ENCODE measurements around the gene LPA.
"Not testable (repeated sequence)": the region's sequence is repeated elsewhere in the genome, so short reads cannot be mapped to it uniquely, and the experiment has no call there.

Gene LPA

DNA sequence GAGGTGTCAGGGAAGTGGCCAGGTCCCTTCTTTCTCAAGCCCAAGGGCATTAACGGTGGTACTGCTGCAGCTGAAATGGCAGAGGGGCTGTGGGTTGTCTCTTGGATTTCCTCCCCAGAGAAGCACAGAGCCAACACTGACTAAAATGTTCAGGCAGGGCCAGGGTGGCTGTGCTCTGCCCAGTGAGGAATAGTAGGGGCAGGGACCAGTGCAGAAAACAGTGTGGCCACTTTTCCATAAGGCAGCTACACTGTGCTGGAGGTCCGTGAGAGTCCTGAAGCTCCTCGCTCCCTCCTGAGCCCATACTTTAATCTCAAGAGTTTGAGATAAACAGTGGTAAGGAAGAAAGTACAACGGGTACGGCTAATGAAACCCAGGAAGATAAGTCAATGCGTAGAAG lies 4.5 kb downstream of the LPA start:
- no peak for DNase-seq

DNA sequence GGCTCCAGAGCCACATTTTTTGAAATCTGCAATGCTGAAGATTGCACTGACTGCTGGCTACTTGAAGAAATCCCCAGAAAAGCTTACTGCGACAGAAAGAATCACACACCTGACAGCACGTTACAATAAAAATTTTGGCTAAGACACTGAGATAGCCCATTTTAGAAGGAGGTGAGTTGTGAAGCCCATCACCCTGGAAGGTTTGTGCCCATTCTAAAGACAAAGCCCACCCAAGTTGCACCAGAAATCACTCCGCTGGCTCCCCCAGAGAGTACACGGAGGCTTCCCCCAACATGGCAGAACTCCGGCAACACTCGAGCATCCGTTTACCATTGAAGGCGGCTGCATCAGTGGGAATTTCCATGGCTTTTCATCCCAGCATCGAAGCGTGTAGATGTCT lies 29.4 kb downstream of the LPA start:
- DNase-seq = no peak

DNA sequence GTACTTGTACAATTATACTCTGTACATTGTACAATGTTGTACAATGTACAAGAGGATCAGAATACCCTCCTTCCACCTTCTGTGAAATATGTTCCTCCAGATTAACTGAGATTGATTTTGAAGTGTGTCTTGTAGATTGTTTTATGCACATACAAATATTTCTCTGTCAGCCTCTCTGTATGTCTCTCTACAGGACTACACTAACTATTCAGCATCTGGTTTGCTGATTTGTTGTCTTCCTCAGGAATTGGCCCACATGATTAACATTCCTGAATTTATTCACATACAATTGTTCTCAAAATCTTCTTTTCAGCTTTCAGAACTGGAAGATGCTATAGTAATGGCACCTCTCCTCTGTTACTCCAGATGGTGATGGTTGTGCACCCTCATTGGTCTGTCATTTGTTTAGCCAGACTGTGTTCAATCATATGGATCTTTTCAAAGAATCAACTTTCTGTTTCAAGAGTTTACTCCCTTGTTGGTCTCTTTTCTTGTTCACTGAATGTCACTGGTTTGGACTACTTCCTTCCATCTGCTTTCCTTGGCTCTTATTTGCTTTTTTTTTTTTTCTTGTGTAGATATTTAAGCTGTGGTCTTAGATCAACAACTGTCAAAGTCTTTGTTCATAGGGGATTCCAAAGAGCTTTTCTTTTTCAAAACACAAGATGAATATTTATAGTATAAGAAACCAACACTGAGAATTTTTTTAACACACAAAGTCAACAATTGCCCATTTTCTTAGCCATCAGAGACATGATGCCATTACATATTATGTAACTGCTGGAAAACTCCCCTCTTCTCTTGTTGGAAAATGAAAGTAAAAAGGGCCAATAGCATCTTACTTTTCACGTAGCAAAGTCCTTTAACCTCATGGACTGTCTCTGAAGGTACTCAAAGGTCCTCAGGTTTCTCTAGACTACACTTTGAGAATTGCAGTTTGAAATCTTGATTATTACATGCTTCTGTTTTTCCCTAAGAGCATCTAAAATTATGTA lies 67.9 kb downstream of the LPA start:
- no peak for DNase-seq

DNA sequence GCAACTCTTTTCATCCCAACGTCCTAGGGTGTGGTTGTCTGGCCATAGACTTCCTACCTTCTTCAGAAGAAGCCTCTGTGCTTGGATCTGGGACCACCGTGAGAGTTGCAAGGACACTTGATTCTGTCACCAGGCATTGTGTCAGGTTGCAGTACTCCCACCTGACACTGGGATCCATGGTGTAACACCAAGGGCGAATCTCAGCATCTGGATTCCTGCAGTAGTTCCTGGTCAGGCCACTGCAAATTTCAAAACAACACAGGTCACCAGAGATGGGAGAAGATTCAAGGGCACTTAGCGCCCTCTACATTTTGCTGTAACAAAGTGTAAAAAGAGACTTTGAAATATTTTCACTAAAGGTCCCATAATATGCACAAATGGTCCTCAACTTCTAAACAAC lies 68.8 kb downstream of the LPA start:
- DNase-seq = not testable (repeated sequence)

DNA sequence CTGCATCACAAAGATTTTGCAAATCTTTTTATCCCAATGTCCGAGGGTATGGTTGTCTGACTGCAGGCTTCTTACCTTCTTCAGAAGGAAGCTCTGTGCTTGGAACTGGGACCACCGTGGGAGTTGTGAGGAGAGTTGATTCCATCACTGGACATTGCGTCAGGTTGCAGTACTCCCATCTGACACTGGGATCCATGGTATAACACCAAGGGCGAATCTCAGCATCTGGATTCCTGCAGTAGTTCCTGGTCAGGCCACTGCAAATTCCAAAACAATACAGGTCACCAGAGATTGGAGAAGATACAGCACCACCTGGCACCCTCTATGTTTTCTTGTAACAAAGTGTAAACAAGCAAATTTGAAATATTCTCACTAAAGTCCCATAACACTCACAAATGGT lies 77.7 kb downstream of the LPA start:
- no peak for DNase-seq

DNA sequence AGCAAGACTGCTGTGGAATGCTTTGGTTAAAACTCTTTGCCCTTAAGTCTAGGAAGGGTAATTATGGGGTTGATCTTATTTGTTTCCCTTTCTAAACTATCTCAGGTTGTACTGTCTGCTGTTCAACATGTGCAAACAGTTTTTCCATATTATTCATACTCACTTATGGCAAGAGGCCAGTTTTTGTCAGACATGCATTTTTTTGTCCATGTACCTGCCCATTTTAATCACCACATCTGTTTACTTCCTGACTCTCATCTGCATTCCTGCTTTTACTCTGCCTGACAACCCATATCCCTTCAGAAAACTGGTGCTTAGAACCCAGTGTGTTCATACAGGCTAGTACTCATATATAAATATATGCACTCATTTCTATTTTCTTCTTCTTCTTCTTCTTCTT lies 80.3 kb downstream of the LPA start:
- no peak for DNase-seq

DNA sequence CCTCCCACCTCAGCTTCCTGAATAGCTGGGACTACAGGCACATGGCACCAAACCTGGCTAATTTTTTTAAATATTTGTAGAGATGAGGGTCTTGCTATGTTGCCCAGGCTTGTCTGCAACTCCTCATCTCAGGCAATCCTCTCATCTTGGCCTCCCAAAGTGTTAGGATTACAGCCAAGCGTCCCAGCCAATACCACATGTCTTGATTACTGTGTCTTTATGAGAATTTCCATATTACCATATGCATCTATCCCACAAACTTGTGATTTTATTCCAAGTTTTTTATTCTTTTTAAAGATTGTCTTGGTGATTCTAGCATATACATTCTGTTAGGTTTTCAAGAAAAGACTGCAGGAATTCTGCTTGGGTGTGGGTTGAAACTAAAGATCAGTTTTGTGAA lies 82.7 kb downstream of the LPA start:
- DNase-seq = no peak

DNA sequence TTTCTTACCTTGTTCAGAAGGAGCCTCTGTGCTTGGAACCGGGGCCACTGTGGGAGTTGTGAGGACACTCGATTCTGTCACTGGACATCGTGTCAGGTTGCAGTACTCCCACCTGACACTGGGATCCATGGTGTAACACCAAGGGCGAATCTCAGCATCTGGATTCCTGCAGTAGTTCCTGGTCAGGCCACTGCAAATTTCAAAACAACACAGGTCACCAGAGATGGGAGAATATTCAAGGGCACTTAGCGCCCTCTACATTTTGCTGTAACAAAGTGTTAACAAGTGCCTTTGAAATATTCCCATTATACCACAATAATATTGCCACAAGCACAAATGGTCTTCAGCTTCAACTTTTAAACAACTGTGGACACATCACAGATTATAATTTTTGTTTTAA lies 85.6 kb downstream of the LPA start:
- not testable (repeated sequence) for DNase-seq

DNA sequence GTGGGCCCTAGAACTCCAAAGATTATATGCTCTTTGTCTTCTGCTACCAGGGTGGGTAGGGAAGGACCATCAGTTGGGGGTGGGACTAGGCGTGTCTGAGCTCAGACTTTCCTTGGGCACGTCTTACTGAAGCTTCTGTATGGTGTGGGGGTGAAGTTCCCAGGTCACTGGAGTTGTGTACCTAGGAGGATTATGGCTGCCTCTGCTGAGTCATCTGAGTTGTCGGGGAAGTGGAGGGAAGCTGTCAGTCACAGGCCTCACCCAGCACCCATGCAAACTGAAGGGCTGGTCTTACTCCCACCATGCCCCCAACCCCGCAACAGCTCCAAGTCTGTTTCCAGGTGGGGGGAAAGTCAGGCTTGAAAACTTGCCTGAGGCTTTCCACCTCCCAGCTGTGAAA lies 90.1 kb downstream of the LPA start:
- no peak for DNase-seq

DNA sequence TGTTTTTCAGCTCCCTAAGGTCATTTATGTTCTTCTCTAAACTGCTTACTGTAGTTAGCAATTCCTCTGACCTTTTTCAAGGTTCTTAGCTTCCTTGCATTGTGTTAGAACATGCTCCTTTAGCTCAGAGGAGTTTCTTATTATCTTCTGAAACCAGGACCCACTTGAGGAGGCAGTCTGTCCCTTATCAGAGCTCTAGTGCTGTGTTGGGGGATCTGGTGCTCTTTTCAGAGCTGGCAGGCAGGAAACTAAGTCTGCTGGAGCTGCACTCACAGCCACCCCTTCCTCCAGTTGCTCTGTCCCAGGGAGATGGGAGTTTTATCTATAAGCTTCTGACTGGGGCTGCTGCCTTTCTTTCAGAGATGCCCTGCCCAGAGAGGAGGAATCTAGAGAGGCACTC lies 92.9 kb downstream of the LPA start:
- DNase-seq = not testable (repeated sequence)

DNA sequence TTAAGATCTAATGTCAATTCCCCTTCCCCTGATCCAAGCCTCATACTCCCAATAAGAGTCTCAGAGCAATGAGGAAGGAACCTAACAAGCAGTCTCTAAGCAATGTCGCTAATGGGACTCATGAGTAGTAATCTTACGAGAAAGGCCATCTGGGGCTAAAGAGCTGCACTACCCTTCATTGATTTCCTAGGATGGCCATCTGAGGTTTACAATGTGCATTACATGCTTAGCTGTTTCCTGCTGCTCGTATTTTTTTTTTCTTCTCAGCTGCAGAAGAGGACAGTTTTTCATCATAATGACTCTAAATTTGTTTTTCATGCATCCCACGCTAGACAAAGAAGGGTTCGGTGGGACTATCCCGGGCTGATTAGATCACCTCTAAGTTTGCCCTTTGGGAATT lies 119.3 kb downstream of the LPA start:
- no peak for DNase-seq

DNA sequence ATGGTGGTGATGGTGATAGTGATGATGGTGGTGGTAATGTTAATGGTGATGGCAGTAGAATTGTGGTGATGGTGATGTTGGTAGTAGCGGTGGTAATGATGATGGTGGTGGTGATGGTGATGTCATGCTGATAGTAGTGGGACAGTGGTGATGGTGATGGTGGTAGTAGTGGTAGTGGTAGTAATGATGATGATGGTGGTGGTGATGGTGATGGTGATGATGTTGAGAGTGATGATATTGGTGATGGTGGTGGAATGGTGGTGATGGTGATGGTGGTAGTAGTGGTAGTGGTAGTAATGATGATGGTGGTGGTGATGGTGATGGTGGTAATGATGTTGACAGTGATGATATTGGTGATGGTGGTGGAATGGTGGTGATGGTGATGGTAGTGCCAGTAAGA lies 128.8 kb downstream of the LPA start:
- no peak for DNase-seq

DNA sequence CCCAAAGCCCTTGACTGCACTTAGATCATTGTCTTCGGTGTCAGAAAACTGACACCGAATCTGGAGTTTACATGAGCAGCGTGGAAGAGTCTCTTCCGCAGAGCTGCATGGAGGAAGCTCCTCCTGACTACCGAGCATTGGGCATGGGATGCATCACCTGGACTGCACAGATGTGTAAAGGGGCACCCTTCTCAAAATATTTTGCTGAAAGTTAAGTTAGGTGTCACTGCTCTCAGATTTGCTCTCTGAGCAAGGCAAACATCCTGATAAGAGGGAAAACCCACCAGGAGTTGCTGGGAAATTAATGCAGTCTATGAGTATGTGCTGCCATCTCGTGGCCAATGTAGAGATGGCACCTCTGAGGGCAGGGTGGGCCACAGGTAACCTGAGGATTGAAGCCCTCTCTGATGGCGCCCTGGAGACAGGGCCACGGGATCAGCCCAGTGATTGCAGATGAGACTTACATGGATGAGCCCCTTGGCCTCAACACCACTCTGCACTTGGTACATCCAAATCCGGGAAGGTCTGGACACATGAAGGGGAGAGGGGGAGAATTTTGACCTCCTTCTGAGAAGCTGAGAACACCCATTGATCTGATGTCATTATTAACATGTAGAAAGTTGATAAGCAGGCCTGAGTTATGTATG lies 129.9 kb downstream of the LPA start:
- peak; percentile 69 for DNase-seq

DNA sequence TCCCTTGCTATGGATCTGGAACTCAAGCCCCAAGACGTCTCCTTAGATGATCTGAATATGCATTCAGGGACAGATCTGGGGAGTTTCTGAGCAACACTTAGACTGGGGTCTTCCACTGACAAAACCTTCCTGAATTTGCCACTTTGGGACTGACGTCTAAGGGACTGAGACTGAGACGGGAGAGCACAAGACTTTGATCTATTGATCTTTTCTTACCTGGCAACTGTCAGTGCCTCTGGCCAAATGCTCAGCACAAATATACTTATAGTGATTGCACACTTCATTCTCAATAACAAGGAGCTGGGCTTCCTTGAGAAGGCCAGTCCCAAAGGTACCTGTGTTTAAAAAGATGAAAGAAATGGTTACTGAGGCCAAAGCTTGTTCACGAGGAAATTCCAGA lies 131.8 kb downstream of the LPA start:
- no peak for DNase-seq

DNA sequence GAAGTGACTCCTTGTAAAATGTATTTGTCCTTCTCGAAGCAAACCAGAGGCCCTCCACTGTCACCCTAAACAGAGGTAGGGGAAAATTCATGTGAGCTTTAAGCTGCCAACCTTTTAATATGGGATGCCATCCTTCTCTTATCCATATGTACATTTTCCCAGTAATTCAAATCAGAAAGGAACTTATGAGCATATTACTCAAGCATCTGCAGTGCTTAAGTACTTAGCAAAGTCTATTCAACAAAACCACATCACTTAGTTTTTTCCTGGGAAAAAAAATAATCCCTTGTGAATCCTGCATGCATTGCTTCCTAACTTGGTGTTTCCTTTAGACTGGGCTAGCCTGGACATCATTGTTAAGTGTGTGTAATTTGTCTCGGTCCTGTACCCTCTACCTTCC lies 132.2 kb downstream of the LPA start:
- DNase-seq = no peak

DNA sequence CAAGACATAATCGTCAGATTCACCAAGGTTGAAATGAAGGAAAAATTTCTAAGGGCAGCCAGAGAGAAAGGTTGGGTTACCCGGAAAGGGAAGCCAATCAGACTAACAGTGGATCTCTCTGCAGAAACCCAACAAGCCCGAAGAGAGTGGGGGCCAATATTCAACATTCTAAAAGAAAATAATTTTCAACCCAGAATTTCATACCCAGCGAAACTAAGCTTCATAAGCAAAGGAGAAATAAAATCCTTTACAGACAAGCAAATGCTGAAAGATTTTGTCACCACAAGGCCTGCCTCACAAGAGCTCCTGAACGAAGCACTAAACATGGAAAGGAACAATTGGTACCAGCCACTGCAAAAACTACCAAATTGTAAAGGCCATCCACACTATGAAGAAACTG lies 134.6 kb downstream of the LPA start:
- DNase-seq = not testable (repeated sequence)

DNA sequence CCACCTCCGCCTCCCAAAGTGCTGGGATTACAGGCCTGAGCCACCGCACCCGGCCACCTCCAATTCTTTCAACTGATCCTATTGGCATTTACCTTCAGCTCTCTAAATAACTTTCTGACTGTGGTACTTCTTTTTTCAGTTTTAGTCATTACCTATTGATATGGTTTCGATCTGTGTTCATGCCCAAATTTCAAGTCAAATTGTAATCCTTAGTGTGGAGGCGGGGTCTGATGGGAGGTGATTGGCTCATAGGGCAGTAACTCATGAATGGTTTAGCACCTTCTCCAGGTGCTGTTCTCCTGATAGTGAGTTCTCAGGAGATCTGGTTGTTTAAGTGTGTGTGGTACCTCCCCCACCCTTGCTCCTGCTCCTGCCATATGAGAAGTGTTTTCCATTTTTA lies 140.9 kb downstream of the LPA start:
- DNase-seq = no peak

DNA sequence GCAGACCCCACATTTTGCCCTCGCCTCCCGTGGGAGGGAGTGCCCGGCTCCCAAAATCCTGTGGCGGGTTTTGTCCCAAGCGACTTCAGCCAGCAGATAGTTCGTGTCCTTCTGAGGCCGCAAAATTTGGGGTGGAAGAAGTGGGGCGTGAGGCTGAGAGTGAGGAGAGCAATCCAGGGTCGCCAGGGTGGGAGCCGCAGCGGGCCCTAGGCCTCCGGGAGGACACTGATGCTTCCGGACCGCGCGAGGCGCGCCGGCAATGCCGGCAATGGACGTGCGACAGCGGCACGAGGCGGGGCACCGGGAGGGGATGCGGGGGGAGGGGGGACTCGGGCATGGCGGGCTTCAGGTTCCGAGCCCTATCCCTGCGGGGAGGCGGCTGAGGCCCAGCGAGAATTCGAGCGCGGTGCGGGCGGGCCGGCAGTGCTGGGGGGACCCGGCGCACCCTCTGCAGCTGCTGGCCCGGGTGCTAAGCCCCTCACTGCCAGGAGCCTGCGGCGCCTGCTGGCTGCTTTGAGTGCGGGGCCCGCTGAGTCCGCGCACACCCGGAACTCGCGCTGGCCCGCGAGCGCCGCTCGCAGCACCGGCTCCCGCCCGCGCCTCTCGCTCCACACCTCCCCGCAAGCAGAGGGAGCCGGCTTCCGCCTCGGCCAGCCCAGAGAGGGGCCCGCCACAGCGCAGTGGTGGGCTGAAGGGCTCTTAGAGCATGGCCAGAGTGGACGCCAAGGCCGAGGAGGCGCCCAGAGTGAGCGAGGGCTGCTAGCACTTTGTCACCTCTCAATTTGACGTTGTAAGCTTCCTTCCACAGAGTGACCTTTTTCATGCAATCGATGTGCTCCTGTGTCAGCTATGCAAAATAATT lies 143.8 kb downstream of the LPA start:
- peak; percentile 79 for DNase-seq

DNA sequence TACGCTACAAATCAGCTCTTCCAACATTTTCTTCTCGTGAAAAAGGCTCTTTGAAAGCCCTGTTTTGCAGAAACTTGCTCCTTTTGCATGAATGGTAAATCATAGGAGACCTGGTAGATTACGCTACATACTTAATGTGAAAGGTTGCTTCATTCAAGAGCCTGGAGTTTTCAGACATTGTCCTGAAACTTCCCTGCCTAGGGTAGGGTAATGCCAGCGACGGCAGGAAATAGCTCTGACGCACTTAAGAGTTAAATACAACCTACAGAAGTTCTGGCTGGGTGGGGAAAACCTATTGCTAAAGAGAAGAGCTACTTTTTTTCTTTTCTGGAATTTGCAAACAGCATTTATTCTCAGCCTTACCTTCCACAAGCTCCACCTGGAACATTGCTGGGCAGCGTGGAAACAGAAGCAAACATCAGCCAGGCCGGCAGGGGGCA lies 144.5 kb downstream of the LPA start:
- no peak for DNase-seq

DNA sequence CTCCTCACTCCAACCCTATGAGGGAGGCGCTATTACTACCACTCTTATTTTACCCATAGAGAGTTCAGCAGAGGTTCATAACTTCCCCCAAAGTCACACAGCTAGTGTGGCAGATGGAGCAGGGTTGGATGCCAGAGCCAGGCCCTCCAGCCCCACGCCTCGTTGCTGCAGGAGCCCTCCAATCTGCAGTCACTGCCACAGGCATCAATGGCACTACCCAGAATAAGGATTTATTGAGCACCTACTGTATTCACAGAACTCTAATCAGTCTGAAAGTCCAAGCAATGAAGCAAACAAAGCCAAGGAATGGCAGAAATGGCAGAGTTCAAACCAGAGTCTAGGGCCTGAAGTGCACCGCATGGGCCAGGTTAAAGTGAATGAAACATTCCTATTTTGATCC lies 144.9 kb downstream of the LPA start:
- DNase-seq = no peak

DNA sequence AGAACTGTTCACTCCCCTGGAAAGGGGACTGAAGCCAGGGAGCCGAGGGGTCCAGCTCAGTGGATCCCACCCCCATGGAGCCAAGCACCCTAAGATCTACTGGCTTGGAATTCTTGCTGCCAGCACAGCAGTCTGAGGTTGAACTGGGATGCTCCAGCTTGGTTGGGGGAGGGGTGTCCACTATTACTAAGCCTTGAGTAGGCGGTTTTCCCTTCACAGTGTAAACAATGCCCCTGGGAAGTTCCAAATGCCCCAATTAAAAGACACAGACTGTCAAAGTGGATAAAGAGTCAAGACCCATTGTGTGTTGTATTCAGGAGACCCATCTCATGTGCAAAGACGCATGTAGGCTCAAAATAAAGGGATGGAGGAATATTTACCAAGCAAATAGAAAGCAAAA lies 150.2 kb downstream of the LPA start:
- DNase-seq = no peak

DNA sequence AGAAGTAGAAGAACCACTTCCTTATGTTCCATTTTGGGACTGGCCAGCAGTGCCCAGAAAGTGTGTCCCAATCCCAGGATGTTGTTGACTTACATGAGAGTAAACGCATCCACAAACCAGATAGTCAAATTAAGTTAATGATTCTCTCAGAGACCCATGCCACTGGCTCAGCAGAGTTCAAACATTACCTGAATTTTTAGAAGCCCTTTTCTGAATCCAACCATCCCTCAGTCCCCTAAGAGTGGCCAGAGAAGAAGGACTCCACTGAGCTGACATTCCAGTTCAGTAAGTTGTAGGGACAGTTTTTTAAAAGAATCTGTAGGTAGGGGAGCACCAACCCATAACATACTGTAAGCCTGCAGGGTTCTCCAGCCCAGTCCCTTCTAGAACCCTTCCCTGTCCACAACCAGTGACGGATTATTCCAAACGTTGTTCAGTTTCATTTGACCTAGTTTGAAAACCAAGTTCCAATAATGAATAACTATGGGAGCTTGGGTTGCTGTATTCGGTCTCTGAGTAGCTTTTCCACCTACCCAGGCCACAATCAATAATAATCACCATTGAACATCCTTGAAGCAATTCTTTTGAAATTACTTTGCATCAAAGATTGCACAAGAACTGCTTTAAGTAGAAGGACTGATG lies 153.0 kb downstream of the LPA start:
- DNase-seq = no peak

DNA sequence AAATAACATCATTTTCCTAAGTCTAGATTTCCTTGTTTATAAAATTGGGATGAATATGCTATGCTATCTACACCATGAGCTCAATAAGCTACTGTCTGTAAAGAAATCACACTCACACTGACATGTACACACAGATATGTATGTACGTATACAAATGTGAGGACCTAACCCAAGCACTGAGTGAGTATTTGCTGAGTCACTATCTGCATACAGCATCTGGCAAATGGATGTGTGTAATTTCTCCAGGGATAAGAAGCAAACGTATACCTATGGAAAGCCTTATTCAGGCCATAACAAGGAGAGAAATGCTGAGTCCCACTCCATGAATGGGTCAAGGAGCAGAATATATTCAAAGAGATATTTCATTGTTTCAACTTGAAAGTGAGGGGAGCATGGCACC lies 153.9 kb downstream of the LPA start:
- DNase-seq = no peak
